GM19351 (cell line): ENCODE measurements around the gene CDH7.

Experiments
- ATAC-seq: cut with Tn5 transposase; IDR thresholded peaks from one replicate; pipeline ENCODE4 v1.9.1; 2021; ENCODE audit warnings: mild to moderate bottlenecking, moderate library complexity; ENCODE audit not compliant: unreplicated experiment

The CDH7 gene, protein sequence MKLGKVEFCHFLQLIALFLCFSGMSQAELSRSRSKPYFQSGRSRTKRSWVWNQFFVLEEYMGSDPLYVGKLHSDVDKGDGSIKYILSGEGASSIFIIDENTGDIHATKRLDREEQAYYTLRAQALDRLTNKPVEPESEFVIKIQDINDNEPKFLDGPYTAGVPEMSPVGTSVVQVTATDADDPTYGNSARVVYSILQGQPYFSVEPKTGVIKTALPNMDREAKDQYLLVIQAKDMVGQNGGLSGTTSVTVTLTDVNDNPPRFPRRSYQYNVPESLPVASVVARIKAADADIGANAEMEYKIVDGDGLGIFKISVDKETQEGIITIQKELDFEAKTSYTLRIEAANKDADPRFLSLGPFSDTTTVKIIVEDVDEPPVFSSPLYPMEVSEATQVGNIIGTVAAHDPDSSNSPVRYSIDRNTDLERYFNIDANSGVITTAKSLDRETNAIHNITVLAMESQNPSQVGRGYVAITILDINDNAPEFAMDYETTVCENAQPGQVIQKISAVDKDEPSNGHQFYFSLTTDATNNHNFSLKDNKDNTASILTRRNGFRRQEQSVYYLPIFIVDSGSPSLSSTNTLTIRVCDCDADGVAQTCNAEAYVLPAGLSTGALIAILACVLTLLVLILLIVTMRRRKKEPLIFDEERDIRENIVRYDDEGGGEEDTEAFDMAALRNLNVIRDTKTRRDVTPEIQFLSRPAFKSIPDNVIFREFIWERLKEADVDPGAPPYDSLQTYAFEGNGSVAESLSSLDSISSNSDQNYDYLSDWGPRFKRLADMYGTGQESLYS

DNA sequence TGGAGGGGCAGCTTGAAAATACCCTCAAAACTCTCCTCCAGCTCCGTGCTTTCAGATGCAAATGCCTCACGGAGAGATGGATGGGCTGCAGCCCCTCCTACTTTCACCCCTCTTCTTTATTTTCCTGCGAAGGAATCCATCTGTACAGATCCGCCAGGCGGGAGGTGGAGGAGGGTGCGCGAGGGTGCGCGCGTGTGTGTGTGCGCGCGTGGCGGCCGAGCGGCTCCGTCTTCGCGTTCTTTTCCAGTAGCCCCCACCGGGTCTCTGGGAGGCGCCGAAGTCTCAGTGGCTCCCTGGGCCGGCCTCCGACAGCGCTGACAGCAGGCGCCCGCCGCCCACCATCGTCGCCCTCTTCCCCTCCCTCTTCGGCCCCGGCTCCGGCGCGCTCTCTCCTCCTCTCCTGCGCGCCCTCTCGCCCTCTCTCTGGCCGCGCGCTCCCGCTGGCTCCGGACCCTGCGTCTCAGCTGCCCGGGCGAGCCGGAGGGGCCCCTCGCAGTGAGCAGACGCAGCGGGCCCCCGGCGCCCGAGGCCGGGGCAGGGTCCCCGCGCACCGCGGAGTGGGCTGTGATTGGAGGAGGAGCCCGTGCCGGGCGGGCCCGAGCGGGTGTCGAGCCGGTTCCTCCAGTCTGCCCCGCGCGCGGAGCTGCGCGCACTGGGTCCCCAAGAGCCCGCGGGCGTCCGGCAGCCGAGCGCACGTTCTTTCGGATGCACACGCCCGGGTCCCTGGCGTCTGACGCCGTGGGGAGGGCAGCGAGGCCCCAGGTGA, at the start of gene CDH7:
Gene CDH7, plus strand, starts transcription at position 624 of the 766 bp plus-strand sequence. CDS start 11,831 bp downstream, outside the sequence.
- ATAC-seq = no peak

DNA sequence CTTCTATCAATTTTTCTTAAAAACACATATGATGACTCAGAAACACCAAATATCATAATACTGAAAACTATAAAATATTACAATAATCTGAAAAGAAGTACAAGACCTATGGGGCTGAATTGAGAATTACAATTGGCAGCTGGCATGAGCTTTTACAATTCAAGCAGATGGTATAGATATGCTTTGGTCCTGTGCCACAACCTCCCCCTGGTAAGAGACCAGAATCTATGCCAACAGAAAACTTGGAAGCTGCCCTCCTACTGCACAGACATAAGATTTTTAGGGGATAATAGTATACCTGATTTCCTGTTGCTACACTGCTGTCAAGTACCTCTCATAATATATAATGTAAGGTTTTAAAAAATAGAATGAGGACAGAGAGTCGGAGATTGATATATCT, 46.8 kb upstream of the CDH7 start:
- no peak for ATAC-seq

DNA sequence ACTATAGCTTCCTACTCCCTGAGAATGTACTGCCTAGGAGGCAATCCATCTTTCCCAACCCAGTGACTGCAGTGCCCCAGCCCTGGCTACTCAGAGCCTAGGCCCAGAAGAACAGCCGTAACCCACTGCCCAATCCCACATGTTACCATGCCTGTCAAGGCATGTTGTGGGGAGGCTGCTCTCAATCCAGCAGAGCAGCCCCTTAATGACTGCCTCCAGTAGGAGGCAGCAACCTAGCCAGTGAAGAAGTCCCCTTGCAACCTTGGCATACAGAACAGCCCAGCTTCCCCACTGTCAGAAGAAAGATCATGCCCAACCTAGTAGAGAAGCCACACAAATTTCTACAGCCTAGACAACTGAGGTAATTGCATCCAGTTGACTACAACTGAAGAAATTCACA, 44.2 kb upstream of the CDH7 start:
- no peak for ATAC-seq

DNA sequence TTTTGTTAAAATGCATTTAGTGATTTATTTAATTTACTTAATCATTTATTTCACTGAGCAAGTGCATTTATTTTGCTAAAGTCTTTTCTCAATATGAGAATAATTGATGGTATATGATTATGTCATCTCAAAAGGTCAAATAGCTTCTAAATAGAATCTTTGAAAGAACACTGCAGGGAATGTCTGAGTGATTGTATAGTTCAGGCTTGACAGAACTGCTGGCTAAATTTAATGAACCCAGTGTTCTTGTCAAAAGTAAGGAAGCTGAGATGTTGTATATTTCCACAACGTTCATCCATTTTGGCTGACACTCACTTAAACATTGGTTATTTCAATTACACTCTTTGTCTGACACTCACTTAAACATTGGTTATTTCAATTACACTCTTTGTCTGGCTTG, 39.3 kb upstream of the CDH7 start:
- no peak for ATAC-seq

DNA sequence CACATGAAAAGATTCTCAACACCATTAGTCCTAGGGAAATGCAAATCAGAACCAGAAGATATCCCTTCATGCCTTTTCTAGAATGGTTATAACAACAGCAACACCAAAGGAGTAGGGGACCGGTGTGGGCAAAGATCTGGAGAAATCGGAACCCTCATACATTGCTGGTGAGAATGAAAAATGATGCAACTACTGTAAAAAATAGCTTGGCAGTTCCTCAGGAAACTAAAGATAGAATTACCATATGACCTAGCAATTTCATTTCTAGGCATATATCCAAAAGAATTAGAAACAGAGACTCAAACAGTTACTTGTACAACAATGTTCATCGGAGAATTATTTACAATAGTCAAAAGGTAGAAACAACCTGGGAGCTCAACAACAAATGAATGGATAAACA, 29.2 kb upstream of the CDH7 start:
- no peak for ATAC-seq

DNA sequence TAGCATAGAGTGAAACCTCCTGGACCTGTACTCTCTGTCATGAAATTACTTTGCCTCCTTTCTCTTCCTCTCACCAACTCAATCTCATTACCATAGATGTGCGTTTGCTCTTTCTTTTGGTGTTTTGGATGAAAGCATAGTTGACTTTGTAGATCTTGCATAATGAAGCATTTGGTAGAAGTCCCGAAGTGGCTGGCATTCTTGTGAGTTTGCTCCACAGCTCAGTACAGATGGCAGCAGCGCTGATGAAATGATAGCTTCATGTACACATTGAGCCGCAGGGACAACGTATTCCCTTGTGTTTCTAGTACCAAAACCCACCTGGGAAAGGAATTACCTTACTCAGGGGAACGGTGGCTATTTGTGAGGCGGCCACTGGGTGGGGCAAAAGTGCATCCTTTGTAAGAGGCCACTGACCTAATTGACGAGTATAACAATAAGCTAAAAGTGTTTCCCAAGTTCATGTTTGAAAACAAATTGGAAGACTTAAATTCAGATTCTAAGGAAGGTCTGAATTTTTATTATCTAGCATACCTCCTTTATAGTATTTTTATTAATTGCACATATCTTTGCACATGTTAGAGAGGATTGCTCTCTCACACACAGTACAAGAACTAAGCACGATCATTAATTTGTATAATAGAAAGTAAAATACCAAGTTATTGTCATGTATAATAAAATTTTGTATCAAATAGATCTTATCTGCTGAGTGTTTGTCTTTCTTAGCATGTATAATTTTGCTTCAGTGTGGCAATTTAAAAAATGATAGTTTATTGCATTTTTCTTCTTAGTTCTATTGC, 25.4 kb upstream of the CDH7 start:
- no peak for ATAC-seq

DNA sequence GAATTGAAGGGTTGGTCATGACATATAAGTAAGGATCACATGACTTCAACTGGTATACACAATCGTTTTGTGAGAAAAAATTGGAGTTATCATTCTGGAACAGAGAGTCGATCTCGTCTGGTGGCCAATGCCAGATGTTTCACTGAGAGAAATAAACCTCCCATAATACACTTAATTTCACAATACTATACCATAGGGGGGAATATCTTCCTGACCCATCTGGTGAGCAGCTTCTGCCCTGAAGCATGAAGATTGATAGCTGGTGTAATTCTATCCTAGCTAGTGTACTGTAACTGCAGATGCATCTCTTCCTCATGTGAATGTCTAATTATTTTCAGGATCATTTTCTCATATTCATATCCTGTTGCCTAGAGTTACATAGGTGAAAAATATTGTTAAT, 15.7 kb upstream of the CDH7 start:
- ATAC-seq = no peak

DNA sequence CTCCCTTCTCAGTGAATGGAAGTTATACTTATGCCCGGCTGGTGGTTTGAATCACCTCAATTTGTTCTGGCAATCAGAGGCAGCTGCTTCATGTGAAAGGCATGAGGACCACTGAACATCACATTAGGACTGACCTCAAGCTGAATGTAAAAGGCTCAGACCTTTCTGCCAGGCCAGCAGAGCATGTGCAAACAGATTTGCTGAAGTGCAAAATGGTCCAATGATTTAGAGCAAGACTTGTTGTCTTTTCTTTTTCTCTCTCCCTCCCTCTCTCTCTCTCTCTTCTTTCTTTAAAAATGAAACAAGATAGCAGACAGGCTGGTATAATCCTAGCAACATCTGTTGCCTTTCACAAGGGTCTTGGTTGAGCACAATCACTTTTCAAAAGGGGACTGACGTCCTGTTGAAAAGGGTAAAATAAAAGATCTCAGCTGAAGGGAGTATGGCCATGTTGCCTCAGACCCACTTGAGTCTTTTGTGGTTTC, 13.3 kb upstream of the CDH7 start:
- ATAC-seq = no peak

DNA sequence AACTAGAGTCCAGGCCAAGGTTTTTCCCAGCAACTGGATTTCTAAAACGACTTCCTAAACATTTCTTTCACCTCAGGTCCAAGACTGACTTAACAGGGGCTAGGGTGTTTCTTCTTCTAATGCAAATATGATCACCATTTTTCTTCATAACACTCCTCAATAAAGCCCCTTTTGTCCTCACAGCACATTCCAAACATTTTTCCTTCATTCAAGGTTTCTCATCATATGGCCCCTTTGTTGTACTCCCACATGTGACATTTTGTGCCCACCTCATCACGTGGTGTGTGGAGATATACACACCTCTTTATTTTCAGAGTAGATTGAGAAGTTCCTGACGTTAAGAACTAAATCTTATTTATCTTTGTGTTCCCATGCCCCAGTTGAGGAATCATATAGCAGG, 3.9 kb upstream of the CDH7 start:
- ATAC-seq = no peak

DNA sequence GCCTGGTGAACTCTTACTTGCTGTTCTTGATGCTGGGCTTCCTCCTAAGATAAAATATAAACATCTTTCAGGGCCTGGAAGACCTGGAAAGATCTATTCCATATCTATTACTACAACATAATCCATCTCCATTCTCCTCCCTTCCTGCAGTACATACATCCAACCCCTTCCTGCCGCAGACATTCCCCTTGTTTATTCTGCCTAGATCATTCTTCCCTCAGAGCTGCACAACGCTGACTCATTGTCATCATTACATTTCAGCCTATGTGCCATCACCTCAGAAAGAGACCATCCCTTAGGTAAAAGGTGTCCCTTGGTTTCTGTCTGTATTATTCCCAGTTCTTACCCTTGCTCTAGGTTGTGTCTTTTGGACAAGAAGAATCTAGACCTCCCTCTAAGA, 2.5 kb upstream of the CDH7 start:
- no peak for ATAC-seq

DNA sequence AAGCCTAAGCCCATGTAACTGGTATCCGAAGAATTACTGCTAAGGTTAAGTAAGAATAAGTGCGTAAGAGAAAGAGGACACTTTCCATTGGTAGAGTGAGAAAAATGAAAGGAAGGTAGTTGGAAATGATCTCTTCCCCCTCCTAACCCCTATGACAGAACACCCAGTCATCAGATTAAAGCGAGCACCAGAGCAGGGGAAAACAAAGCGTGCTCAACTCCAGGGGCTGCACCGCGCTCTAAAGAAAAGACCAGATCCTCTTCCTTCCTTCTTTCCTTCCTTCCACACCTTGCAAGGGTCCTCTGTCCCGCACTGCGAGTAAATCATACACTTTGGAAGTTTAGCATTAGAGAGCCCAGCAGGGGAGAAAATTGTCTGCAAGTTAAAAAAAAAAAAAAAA, 971 bp upstream of the CDH7 start:
- no peak for ATAC-seq

DNA sequence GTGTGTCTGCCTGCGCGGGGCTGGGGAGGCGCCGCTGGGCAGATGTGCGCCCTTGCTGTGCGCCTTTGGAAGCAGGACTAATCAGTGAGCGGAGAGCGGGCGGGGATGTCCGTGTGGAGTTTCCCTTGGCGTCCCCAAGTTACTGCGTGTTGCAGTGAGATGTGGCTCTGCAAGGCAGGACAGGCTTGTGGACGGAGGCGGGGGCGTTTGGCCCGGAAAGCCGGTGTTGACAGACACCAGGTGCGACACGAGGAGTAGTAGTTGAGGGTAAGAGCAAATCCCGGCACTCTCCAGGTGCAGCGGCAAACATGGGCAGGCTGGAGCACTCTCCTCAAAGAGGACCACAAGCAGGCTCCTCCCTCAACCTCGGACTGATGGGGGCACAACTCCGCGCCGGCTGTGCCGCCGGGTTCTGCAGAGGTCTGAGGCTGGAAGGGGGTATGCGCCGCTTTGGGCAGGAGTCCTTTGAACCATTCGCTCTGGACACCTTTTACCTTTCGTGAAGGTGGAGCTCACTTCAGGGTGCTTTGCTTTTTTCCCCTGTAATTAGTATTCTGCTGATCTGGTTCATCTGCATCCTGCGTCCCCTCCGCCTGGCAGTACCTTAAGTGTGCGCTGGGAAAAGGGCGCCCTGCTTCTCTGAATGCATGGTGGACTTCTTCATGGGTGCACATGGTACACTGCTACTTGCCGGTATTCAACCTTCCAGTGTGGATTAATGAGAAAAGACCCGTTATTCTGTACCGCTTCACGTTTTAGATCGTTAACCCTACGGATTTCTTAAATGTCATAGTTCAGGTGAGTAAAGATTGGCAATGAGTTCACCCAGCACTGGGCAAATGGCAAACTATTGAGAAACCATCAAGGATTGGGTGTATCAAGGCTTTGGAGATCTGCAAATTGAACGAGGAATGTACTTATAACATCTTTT, 608 bp downstream of the CDH7 start:
- ATAC-seq = no peak

DNA sequence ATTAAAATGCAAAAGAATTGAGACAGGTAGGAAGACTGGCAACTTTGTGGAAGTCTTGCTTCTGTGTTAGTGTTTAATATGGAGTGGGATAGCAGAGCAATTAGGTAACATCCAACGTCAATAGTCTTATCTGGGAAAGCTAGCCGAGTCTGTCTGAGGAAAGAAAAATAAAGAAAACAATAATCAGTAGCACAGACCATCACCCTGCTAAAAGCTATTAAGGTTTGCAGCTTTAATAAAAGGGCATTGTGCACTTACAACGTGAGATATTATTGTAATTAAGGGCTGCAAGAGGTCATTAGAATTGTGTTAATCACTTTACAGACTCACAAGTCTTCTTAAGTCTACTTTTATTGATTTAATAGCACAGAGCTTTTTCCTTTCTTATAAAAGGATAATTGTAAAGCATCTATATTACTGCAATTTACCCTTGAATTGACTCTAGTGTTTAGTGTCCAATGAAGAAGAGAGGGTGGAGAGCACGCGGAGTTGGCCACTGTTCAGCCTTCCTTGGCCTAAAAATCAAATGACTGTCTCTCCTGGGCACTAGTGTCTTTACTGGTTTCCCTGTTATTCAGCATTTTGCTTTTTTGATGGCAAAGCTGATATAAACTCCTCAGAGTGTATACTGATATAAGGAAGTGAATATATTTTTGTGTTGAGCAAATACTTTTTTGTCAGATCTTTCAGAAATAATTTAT, 2.0 kb downstream of the CDH7 start:
- no peak for ATAC-seq

DNA sequence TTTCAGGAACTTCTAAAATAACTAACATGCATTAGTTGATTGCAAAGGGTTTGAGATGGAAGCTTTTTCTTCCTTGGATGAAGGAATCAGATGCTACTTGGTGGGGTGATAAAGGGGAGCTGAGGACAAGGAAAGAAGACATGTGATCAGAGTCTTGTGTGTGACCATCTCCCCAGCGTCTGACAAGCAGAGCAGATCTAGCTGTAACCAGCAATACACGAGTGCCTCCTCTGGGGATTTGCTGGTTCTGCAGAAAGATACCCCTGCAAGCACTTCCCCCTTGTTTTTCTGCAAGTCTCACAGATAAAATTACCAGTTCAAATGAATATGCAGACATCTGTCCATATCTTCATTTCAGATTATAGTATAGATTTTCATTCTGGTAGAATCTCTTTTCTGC, 2.7 kb downstream of the CDH7 start:
- ATAC-seq = no peak

DNA sequence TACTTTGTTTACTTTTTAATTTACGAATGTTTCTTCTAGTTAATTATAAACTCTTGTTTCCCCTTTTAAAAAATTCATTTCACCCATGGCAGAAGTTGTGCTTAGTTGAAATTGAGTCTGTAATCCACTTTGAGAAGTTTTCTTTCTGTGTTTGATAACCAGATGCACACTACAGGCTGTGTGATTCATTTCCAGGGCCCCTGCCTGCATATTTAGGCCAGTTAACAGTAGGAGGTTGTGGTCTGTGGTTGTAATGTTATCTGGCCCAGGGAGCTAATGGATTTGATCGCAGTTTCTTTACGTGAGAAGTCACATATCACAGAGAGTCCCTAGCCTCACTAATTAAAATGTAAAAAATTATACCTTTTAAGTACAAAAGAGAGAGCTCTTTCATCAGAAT, 3.3 kb downstream of the CDH7 start:
- ATAC-seq = no peak

DNA sequence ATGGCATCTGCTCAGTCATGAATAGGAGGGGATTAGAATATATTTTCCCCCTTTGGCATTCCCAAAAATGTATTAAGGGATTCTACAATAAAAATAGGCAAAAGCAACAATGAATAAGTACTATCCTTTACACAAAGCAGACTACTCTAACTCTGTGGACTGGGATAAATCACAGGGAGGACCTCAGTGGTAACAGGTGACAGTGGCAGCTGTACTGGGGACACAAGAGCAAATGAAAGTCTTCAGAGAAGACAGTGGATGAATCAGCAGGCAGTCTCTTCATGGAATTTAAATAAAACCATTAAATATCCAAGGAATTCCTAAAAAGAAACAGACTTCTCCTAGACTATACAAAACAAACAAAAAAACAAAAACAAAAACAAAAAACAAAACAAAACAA, 4.8 kb downstream of the CDH7 start:
- no peak for ATAC-seq

DNA sequence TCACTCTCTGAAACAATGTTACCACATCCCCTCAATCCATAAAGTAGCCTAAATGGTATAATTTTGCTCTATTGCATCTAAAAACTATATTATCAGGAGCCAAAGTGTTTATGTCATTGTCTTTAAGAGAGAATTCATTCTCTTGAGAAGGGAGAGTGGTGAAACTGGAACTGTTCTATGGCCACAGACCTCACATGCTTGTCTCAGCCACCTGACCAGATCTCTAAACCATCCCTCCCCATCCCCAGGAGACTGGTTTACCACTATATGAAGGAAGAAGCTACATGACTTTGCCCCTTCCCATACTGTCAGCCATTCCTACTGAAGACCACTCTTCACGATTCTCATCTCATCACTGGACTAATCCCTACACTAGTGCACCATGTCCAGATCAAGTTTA, 9.6 kb downstream of the CDH7 start:
- no peak for ATAC-seq

DNA sequence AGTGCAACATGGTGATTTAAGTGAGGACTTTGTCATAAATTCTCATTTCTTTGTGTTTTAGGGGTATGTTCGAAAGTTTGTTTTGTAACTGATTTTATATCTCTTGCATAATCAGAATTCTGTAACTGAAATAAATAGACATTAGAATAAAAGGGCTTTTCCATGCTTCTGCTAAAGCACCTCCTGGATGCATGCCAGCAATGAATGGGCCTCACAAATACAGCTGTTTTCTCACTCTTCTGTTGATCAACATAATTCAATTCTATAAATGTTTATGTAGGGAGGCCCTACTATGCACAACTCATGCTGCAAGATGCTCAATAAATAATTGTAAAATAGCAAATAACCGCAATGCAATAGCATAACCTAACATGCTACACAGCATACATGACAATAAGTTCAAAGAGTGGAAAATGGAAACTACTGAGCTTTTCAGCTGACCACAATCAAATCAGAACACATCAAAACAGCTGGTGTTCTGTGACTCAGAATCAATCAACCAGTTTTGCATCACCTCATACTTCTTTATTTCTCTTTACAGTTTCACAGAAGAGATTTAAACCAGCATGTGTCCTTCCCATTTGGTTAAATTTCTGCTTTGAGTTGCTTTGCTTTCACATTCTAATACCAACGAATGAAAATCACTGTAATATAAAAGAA, 11.0 kb downstream of the CDH7 start:
- no peak for ATAC-seq
